ENCODE results near the gene MEIS1.

DNA sequence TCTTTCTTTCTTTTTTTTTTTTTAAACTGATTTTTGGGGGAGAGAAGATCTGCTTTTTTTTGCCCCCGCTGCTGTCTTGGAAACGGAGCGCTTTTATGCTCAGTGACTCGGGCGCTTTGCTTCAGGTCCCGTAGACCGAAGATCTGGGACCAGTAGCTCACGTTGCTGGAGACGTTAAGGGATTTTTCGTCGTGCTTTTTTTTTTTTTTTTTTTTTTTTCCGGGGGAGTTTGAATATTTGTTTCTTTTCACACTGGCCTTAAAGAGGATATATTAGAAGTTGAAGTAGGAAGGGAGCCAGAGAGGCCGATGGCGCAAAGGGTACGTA, 587 bp downstream of the MEIS1 start:
- TF ChIP-seq EZH2 (IDR thresholded peaks at IDR 0.05; ENCODE audit: insufficient read depth, poor library complexity, severe bottlenecking) = no peak
- no peak; the same call in 1 of the 2 replicates for TF ChIP-seq EZH2phosphoT487 (IDR thresholded peaks at IDR 0.05; ENCODE audit: insufficient read depth, low read depth)

Measured in GM23248 (cell line).